HL-60/S4 treated with phorbol 12-myristate 13-acetate at 8.2 ng/mL for 4 days and 3 days (cell line): ENCODE data around the gene PLA2G4F.

ENCODE experiments used
- in situ Hi-C: fragments of 300-500 bp; cut with MboI; formaldehyde crosslinking; loops from 2 replicates; pipeline ENCODE4 v1.15.0; 2022; ENCODE audit warnings: low sequenced_read_pairs

The PLA2G4F gene

GRCh38 chr15:42148808-42149492, 7.5 kb downstream of the PLA2G4F start:
- in situ Hi-C loops, result loop anchor here (25.0 kb wide), 1 partner anchor 162 kb away; no protein-coding TSS in a partner anchor

- in situ Hi-C loops, result loop anchor here (25.0 kb wide), 1 partner anchor 160 kb away; no protein-coding TSS in a partner anchor
Observed at GRCh38 chr15:42147431-42147735, 9.1 kb downstream of the PLA2G4F start.

DNA sequence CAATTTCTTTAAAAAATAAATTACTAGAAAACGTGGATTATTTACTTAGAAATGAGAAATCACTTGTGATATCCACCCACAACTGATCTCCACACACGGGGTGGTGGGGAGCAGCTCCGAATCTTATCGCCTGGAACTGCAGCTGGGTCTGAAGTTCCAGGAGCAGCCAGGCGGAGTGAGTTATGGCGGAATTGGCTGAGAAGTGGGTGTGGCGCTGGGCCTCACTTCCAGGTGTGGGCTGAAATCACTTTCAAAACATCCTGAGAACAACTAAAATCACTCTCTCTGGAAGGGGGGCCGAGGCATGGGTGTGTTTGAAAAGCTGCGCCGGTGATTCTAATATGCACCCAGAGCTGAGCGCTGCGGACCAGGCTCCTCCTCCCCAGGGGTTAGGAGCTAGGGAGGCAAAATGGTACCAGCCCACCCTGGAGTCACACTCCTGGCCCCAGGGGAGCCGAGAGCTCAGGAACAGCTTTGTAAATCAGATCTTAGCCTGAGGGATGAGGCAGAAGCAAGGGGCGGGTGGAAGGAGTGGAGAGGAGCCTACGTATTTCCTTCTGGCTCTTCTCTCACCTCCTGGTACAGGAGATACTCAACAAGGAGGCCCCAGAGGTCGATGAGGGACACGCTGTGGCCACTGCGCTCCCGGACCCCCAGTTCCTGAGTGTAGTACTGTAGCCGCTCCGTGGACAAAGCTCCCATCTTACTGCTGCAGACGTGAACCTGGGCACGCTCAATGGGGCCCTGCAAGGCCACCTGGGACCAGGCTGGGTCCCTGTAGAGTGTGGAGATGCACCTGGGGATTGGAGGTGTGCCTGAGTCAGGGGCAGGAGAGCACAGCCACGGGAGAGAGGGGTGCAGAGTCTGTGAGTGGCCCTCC, 9.6 kb downstream of the PLA2G4F start:
- in situ Hi-C loops, result loop anchor here (25.0 kb wide), 1 partner anchor 159 kb away; no protein-coding TSS in a partner anchor

GRCh38 chr15:42145546-42146455, 10.6 kb downstream of the PLA2G4F start:
- in situ Hi-C loops, result loop anchor here (25.0 kb wide), 1 partner anchor 158 kb away; no protein-coding TSS in a partner anchor

DNA sequence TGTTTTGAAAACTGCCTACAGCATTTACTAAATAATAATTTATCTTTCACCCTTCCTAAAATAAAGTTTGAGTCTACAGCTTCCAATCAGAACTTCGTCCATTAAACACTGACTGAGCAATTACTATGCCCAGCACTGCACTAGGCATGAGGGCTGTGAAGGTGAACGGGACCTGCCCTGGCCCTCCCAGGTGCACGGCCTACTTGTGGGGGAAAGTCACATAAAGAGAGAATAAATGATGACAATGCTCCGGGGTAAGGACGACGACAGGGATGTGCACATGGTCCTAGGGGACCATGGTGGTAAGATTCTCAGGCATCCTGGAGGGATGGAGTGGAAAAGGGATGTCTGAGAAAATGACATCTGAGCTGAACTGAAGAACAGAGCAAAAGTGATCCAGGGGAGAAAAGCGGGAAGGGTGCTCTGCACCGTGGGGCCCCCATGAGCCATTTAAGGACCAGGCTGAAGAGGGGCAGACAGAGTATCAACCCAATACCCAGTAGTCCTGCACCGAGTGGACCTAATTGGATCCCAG, 11.5 kb downstream of the PLA2G4F start:
- in situ Hi-C loops, result loop anchor here (25.0 kb wide), 1 partner anchor 158 kb away; no protein-coding TSS in a partner anchor

DNA sequence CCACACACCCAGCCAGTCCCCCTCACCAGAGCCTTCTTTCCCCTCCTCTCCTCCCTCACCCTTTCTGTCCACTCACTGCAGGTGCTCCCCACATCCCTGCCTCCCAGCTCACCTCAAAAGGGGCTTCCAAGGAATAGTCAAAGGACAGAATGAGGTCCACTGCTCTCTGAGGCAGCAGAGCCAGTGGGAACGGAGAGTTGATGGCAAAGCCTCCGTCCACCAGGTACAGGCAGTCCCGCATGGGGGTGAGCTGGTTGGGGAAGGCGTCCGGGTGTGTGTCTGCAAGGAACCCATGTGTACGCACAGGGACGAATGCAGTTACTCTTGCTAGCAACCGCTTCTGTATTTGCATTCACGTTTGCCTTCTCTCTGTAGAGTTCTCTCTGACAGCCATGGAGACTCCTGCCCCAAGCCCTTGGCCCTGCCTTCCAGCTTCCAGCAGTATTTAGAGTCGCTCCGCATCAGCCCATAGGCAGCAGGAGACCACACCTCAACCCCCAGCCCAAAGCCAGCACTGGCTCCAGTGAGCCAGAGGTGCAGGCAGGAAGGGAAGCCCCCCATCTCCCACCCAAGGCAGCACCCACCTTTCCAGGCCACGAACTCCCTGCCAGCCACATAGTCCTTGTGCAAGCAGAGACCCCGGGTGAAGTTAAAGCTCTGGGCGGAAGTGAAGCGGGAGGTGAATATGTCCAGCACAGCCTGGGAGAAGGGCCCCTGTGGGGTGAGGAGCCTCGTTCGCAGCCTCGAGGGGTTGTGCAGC, 12.4 kb downstream of the PLA2G4F start:
- in situ Hi-C loops, result loop anchor here (25.0 kb wide), 1 partner anchor 157 kb away; no protein-coding TSS in a partner anchor

DNA sequence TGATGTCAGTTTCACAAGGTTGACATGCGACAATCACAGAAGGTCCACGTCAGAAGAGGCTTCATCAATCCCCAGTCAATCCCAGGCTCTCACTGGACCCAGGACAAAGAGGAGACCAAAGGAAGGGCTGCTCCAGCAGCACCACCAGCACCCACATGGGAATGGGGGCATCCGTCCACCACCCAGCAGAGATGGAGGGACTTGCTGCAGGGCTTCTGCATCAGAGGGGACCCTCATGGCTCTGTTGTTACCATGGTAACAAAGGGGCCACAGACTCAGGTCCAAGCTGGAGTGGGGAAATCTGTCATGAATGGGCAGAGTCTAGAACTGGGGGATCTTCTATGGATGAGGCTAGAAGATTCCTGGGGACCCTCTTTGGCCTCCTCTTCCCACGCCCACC, 13.1 kb downstream of the PLA2G4F start:
- in situ Hi-C loops, result loop anchor here (25.0 kb wide), 1 partner anchor 156 kb away; no protein-coding TSS in a partner anchor

- in situ Hi-C loops, result loop anchor here (25.0 kb wide), 1 partner anchor 155 kb away; no protein-coding TSS in a partner anchor
Observed at GRCh38 chr15:42141795-42142667, 14.4 kb downstream of the PLA2G4F start.

GRCh38 chr15:42141246-42141645, 15.2 kb downstream of the PLA2G4F start:
- in situ Hi-C loops, result loop anchor here (25.0 kb wide), 1 partner anchor 154 kb away; no protein-coding TSS in a partner anchor

GRCh38 chr15:42140383-42141070, 15.9 kb downstream of the PLA2G4F start:
- in situ Hi-C loops, result loop anchor here (25.0 kb wide), 1 partner anchor 153 kb away; no protein-coding TSS in a partner anchor

DNA sequence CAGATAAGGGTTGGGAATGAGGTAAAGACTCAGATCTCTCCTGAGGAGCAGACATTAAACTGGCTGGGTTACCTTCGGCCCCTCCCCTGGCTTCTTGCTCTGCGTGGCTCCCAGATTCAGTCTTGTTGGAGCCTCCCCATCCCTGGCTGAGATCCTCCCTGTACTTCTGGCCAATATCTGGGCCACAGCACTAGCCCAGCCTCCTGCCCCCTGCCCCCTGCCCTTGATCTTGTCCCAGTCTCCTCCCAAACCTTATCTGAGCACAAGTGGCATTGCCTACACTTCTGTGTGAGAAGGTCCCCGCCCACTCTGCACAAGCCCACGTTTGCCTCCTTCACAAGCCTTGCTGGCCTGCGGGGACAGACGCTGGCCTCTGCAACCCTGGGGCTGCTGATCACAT, 16.8 kb downstream of the PLA2G4F start:
- in situ Hi-C loops, result loop anchor here (10.0 to 25.0 kb wide), 2 partner anchors 75 to 152 kb away; no protein-coding TSS in a partner anchor

DNA sequence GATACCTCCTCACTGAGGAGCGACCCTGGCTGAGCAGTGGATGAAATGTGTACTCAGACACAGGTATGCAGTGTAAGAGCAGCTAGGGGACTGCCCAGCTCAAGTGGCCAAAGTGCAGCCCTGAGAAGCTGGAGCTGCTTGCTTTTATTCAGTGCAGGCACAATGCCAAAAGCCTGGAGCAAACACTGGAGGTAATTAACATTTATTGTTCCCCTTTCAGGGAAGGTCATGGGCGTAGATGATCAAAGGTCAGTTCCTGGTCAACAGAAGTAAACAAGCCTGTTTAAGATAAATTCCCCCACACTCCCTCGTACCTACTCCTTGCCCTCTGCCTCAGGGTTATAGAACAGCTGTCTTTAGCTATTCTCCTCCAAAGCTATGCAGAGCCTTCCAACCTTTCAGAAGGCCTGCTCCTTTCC, 17.5 kb downstream of the PLA2G4F start:
- in situ Hi-C loops, result loop anchor here (10.0 to 25.0 kb wide), 2 partner anchors 74 to 152 kb away; no protein-coding TSS in a partner anchor

DNA sequence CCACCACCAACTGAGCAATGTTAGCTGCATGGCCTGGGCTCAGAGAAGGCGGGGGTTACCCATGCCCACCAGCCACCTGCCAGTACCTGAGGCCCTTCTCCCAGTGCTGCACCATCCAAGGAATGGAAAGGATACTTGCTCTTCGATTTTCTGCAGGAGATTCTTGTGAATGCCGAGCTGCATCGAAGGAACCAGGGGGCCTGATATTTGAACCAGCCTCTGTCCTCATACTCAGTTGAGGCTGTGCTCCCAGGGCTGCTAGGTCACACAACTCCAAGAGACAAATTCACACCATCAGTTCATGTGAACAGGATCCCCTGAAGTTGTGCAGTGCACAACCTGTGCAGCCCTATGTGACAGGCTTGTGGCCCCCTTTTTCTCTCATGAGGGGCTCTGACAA, 18.0 kb downstream of the PLA2G4F start:
- in situ Hi-C loops, result loop anchor here (10.0 to 25.0 kb wide), 2 partner anchors 74 to 151 kb away; no protein-coding TSS in a partner anchor

DNA sequence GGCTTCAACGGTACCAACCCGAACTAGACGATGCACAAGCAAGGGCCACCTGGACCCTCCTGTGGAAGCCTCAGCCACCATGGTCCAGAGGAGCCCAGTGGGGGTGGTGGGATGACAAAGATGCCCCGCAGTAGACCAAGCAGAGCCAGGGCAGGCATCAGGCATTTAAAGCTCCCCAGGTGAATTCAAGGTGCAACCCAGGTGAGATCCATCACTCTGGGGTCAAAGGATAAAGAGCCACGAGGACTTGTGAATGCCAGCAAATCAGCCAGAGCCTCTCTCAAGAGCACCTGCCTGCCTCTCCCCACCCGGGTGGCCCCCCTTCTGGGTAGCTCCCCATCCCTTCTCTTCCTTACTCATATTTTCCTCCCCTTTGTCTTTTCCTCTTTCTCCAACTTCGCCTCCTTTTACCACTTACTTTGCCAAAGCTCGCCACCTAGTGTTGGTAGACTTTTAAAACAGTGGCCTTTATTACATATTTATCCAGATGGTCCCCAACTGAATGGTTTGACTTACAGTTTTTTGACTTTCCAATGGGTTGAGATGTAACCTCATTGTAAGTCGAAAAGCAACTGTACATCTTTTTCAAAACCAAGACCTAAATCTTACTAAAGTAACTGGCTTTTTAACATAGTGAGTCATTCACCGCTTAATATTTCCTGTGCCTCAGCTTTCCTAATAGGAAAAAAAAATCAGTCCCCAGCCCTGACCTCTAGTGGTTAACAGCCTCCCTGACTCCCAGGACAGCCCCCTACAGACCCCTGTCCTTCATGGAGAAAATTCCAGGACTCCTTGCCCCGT, 18.8 kb downstream of the PLA2G4F start:
- in situ Hi-C loops, result loop anchor here (10.0 to 25.0 kb wide), 2 partner anchors 73 to 150 kb away; no protein-coding TSS in a partner anchor

GRCh38 chr15:42136513-42136912, 19.9 kb downstream of the PLA2G4F start:
- in situ Hi-C loops, result loop anchor here (10.0 to 25.0 kb wide), 2 partner anchors 72 to 149 kb away; no protein-coding TSS in a partner anchor

- in situ Hi-C loops, result loop anchor here (10.0 to 25.0 kb wide), 2 partner anchors 71 to 148 kb away; no protein-coding TSS in a partner anchor
Observed at GRCh38 chr15:42135351-42135750, 21.1 kb downstream of the PLA2G4F start.
